ENCODE measurements around the gene GSTT2B. TPM values are rescaled to one million over a fixed set of nuclear protein-coding genes. Genes with fewer than 3 reads are reported as not detected.

The GSTT2B gene
- total RNA-seq, 1 donor from 2014 or later, result 4.9 TPM

GRCh38 chr22:23939017-23939357 lies 22.0 kb downstream of the GSTT2B start:
- no peak overlapping the region for H3K4me3 Mint-ChIP-seq (ENCODE audit: unreplicated experiment)
- H3K36me3 Mint-ChIP-seq (ENCODE audit: low read depth, unreplicated experiment), result no peaks in the 10 kb centered on the region
- H3K9me3 Mint-ChIP-seq (ENCODE audit: unreplicated experiment), result peaks cover 2% of the 10 kb centered on the region
- H3K27me3 ChIP-seq (ENCODE audit: insufficient read depth, low read length), result no peaks in the 10 kb centered on the region
- H3K9ac ChIP-seq (ENCODE audit: low read length), result no peak overlapping the region
- H3K36me3 ChIP-seq (ENCODE audit: insufficient read depth, low read length), result no peaks in the 10 kb centered on the region
- no peak overlapping the region for H3K4me2 ChIP-seq (ENCODE audit: low read length)
- H3K27ac ChIP-seq (ENCODE audit: low read depth, low read length), result no peak overlapping the region
- no peak for FAIRE-seq
- TF ChIP-seq EZH2 (IDR thresholded peaks at IDR 0.05; ENCODE audit: insufficient read depth, low read length) (no peak), CTCF (IDR thresholded peaks at IDR 0.05; ENCODE audit: insufficient read depth, low read depth, low read length) (no peak)
- no peaks in the 10 kb centered on the region for H4K20me1 ChIP-seq (ENCODE audit: insufficient read depth, low read length)
- H3K4me3 ChIP-seq (ENCODE audit: insufficient read depth, low read depth, low read length), result no peak overlapping the region
- no peaks in the 10 kb centered on the region for H3K4me1 ChIP-seq (ENCODE audit: insufficient read depth, low read length)
- no peaks in the 10 kb centered on the region for H3K9me3 ChIP-seq (ENCODE audit: insufficient read depth, low read depth, low read length)
- no peak for DNase-seq (ENCODE audit: low read depth)
- H2AFZ ChIP-seq (ENCODE audit: low read depth, low read length), result no peak overlapping the region
- no peaks in the 10 kb centered on the region for H3K79me2 ChIP-seq (ENCODE audit: insufficient read depth, low read length)
- H3K4me1 Mint-ChIP-seq (ENCODE audit: low read depth, unreplicated experiment), result no peaks in the 10 kb centered on the region
- H3K27ac Mint-ChIP-seq (ENCODE audit: unreplicated experiment), result no peak overlapping the region
- H3K27me3 Mint-ChIP-seq (ENCODE audit: low read depth, unreplicated experiment), result no peaks in the 10 kb centered on the region

GRCh38 chr22:23938328-23939016 lies 22.5 kb downstream of the GSTT2B start:
- no peak overlapping the region for H3K4me2 ChIP-seq (ENCODE audit: low read length)
- H4K20me1 ChIP-seq (ENCODE audit: insufficient read depth, low read length), result no peaks in the 10 kb centered on the region
- H3K4me3 ChIP-seq (ENCODE audit: insufficient read depth, low read depth, low read length), result no peak overlapping the region
- TF ChIP-seq EZH2 (IDR thresholded peaks at IDR 0.05; ENCODE audit: insufficient read depth, low read length), result no peak
- no peak for TF ChIP-seq CTCF (IDR thresholded peaks at IDR 0.05; ENCODE audit: insufficient read depth, low read depth, low read length)
- H3K9me3 Mint-ChIP-seq (ENCODE audit: unreplicated experiment), result peaks cover 3% of the 10 kb centered on the region
- H3K79me2 ChIP-seq (ENCODE audit: insufficient read depth, low read length), result no peaks in the 10 kb centered on the region
- no peaks in the 10 kb centered on the region for H3K9me3 ChIP-seq (ENCODE audit: insufficient read depth, low read depth, low read length)
- no peak overlapping the region for H3K9ac ChIP-seq (ENCODE audit: low read length)
- H3K4me3 Mint-ChIP-seq (ENCODE audit: unreplicated experiment), result no peak overlapping the region
- DNase-seq (ENCODE audit: low read depth) (no peak), FAIRE-seq (no peak)
- H3K4me1 Mint-ChIP-seq (ENCODE audit: low read depth, unreplicated experiment), result no peaks in the 10 kb centered on the region
- H3K27me3 Mint-ChIP-seq (ENCODE audit: low read depth, unreplicated experiment), result no peaks in the 10 kb centered on the region
- H3K36me3 Mint-ChIP-seq (ENCODE audit: low read depth, unreplicated experiment), result no peaks in the 10 kb centered on the region
- H3K27ac ChIP-seq (ENCODE audit: low read depth, low read length), result no peak overlapping the region
- no peaks in the 10 kb centered on the region for H3K36me3 ChIP-seq (ENCODE audit: insufficient read depth, low read length)
- H3K27me3 ChIP-seq (ENCODE audit: insufficient read depth, low read length), result no peaks in the 10 kb centered on the region
- H3K27ac Mint-ChIP-seq (ENCODE audit: unreplicated experiment), result no peak overlapping the region
- H3K4me1 ChIP-seq (ENCODE audit: insufficient read depth, low read length), result no peaks in the 10 kb centered on the region
- no peak overlapping the region for H2AFZ ChIP-seq (ENCODE audit: low read depth, low read length)

- H3K4me1 ChIP-seq (ENCODE audit: insufficient read depth, low read length), result no peaks in the 10 kb centered on the region
- DNase-seq (ENCODE audit: low read depth), result no peak
- peaks cover 25% of the 10 kb centered on the region for H3K36me3 ChIP-seq (ENCODE audit: insufficient read depth, low read length)
- peaks cover 6% of the 10 kb centered on the region for H3K9me3 ChIP-seq (ENCODE audit: insufficient read depth, low read depth, low read length)
- peaks cover 24% of the 10 kb centered on the region for H3K9me3 Mint-ChIP-seq (ENCODE audit: unreplicated experiment)
- H3K4me1 Mint-ChIP-seq (ENCODE audit: low read depth, unreplicated experiment), result peaks cover under 1% of the 10 kb centered on the region
- H3K27me3 ChIP-seq (ENCODE audit: insufficient read depth, low read length), result no peaks in the 10 kb centered on the region
- peaks cover 33% of the 10 kb centered on the region for H3K36me3 Mint-ChIP-seq (ENCODE audit: low read depth, unreplicated experiment)
- H3K27ac ChIP-seq (ENCODE audit: low read depth, low read length), result no peak overlapping the region
- no peak for TF ChIP-seq CTCF (IDR thresholded peaks at IDR 0.05; ENCODE audit: insufficient read depth, low read depth, low read length)
- TF ChIP-seq EZH2 (IDR thresholded peaks at IDR 0.05; ENCODE audit: insufficient read depth, low read length), result no peak
- no peak for FAIRE-seq
- H3K4me3 ChIP-seq (ENCODE audit: insufficient read depth, low read depth, low read length), result no peak overlapping the region
- no peaks in the 10 kb centered on the region for H3K79me2 ChIP-seq (ENCODE audit: insufficient read depth, low read length)
- H3K27ac Mint-ChIP-seq (ENCODE audit: unreplicated experiment), result no peak overlapping the region
- H3K9ac ChIP-seq (ENCODE audit: low read length), result no peak overlapping the region
- H3K4me2 ChIP-seq (ENCODE audit: low read length), result no peak overlapping the region
- H3K4me3 Mint-ChIP-seq (ENCODE audit: unreplicated experiment), result no peak overlapping the region
- no peaks in the 10 kb centered on the region for H3K27me3 Mint-ChIP-seq (ENCODE audit: low read depth, unreplicated experiment)
- no peak overlapping the region for H2AFZ ChIP-seq (ENCODE audit: low read depth, low read length)
- peaks cover 15% of the 10 kb centered on the region for H4K20me1 ChIP-seq (ENCODE audit: insufficient read depth, low read length)
Observed at GRCh38 chr22:23926561-23926960, 34.4 kb downstream of the GSTT2B start.
